ENCODE measurements around the gene NDUFS1.
"Not testable (repeated sequence)": the region's sequence is repeated elsewhere in the genome, so short reads cannot be mapped to it uniquely, and the experiment has no call there.

Gene NDUFS1

DNA sequence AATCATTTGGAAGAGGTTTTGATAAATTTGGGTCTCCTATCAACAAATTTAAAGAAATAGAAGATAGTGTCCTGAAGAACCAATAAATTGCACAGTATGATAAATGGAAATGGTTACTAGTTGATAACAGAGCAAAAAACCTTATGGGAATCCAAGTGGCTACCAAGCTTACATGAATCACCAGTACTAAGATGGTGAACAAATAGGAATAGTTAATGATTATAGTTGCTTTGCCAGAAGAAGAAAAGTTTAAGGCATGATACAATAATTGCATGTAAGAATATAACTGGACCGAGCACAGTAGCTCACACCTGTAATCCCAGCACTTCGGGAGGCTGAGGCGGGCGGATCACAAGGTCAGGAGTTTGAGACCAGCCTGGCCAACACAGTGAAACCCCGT, 53.7 kb downstream of the NDUFS1 start:
- DNase-seq (ENCODE audit: low spot score) (no peak), FAIRE-seq (no peak)

DNA sequence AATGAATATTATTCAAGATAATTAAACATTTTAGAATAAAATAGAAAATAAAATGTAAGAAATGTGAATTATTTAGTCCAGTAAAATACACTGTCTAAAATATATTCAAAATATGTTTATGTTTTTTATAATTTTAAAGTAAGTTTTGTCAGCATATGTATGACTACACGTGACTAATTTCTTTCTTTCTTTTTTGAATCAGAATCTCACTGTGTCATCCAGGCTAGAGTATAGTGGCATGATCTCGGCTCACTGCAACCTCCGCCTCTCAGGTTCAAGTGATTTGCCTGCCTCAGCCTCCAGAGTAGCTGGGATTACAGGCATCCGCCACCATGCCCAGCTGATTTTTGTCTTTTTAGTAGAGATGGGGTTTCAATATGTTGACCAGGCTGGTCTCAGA, 54.2 kb downstream of the NDUFS1 start:
- no peak for DNase-seq (ENCODE audit: low spot score)

DNA sequence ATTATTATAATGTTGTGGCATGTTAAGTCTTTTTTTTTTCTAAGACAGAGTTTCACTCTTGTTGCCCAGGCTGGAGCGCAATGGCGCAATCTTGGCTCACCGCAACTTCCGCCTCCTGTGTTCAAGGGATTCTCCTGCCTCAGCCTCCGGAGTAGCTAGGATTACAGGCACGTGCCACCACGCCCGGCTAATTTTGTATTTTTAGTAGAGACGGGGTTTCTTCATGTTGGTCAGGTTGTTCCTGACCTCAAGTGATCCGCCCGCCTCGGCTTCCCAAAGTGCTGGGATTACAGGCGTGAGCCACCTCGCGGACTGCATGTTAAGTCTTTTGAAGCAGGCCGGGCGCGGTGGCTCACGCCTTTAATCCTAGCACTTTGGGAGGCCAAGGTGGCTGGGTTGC, 60.4 kb downstream of the NDUFS1 start:
- not testable (repeated sequence) for FAIRE-seq; DNase-seq (ENCODE audit: low spot score)

More for the DNA sequence above, 54.2 kb downstream of the NDUFS1 start:
- FAIRE-seq: no peak

DNA sequence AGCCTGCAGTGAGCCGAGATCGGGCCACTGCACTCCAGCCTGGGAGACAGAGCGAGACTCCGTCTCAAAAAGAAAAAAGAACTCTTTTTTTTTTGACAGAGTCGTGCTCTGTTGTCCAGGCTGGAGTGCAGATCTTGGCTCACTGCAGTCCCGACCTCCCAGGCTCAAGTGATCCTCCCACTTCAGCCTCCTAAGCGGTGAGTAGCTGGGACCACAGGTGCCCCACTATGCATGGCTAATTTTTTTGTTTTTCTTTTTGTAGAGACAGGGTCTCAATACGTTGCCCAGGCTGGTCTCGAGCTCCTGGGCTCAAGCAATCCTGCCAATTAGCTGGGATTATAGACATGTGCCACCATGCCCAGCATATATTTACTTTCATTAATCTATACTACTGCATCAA, 60.8 kb downstream of the NDUFS1 start:
- DNase-seq (ENCODE audit: low spot score) (no peak), FAIRE-seq (no peak)

DNA sequence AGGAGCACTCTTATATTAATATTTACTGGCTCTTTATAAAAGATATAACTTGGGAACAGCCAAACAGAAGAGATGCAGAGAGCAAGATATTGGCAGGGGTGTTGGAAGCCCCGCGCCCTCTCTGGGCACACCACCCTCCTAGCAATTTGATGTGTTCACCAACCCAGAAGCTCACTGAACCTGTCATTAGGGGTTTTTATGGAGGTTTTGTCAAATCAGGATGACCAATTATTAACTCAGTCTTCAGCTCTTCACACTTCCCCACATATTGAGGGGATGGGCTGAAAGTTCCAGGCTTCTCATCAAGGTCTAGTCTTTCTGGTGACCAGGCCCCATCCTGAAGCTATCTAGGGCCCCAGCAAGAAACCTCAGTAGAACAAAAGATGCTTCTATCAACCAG, 62.4 kb downstream of the NDUFS1 start:
- no peak for FAIRE-seq
- DNase-seq (ENCODE audit: low spot score): no peak

DNA sequence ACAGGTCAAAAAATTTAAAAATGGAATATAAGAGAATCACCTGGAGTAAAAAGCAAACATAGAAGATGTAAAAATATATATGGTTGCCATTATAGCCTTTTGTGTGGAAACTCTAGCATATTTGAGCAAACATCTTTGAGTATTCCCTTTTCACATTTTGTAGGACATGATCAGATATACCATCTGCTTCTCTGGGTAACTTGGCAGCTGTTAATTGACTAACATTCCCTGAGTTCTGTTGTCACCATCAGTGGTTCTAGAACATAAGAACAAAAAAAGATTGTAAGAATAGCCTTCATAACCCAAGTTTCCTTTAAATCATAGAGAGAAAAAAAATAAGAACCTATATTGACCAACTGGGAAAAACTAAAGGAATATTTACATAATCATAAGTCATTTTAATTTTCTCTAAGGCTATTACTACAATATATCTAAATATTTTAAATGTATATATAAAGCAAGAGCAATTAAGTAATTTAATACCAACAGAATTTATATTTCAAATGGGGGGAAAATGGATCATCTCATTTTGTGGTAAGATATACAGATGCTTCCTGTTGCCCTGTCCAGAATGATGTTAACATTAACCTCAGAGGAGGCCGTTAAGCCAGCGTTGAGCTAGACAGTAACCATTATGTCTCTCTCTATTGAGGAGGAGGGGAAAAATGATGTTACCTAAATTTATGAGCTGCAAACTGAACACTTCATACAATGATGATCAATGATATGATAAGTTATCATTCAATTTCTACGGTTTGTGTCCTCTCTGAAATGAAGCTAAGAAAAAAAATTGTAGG, 63.5 kb downstream of the NDUFS1 start:
- no peak for DNase-seq (ENCODE audit: low spot score)

DNA sequence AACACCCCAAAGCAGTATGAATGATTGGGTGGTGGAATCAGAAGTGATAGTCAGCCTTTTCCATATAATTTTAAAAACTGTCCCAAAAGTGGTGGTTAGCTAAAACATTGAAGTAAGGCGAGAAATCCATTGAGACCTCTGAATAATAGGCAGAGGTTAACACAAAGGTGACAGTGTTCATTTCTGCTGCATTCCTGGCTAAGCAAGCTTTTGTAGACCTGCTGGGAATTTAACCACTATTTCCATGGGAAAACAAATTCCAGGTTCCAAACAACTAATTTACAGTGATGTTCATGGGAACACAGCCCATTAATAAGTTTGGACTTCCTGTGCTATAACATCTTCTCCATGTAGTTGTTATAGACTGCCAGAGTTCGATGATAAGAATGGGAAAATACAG, 66.9 kb downstream of the NDUFS1 start:
- DNase-seq (ENCODE audit: low spot score) (no peak), FAIRE-seq (no peak)

More for the DNA sequence above, 63.5 kb downstream of the NDUFS1 start:
- FAIRE-seq: no peak

DNA sequence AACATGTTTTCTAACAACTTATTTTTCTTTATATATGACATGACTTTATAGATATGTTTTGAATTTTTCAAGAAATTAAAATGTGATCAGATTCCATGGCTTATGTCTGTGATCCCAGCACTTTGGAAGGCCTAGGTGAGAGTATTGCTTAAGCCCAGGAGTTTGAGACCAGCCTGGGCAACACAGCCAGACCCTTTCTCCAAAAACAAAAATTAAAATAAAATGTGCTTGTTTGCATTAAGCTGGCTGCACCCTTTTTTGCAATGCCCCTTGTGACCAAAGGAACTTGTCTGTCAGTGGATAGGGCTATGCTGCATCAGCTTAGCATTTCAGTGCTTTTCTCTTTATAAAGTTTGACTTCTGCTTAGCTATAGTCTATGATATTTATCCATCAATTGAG, 71.0 kb downstream of the NDUFS1 start:
- no peak for FAIRE-seq
- no peak for DNase-seq (ENCODE audit: low spot score)

DNA sequence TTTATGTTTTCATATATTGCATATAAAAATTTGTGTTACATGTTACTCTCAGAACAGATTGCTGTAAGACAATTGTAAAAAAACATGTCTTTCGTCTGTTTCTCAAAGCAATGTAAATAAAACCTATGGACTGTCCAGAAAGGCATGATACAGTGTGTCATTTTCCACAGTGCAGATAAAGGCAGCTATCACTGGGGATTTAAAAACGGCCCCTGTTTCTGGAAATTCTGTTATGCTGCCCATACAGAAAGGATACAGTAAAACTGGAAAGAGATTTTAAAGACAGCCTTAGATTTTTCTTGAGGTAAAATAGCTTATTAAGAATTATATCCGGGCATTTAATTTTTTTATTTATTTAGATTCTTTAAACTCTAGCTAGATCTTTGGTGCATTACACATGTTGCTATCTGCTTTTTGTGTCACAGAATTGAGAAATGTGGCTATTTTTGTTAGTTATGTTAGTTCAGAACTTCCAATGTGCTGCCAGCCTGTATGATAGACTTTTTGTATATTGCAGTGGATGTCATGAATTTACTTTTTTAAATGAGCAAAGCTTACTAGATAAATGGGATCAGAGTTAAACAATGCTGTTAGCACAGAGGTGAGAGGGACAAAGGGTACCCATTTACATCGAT, 72.4 kb downstream of the NDUFS1 start:
- no peak for DNase-seq (ENCODE audit: low spot score)
- FAIRE-seq: no peak

DNA sequence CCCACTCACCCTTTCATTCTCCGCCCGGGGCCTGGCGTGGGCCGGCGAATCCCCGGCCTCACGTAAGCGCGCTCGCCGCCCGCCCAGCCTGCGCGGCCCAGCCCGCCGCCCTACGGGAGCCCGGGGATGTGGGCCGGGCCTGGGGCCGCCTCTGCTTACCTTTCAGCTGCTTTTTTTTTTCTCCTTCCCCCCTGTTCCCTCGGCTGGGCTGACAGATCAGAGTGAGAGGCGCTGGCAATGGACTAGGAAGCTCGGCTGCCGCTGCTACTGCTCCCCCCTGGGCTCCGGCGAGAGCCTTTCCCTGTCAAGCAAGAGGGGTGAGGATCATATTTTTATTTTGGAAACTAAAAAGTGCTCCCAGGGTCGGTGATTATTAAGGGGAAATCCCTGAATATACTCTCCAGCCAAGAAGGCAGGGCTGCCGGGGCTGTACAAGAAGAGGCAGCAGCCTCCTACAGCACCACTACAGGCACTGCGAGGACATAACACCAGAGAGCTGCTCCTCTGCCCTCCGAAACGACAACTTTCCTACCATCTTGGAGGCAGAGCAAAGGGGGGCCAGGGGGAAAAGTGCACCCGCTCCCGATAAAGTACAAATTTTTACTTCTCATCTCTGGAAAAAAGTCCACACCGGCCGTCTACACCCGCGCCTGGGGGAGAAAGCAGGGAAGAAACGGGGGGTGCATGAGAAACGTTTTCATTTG, 73.3 kb downstream of the NDUFS1 start, which contains the start of gene INO80D:
INO80D (minus strand) TSS at position 433 of the 704 bp plus-strand sequence. CDS start 23,158 bp downstream, outside the sequence.
- peak; percentile 83 for DNase-seq (ENCODE audit: low spot score)
- FAIRE-seq: no peak

DNA sequence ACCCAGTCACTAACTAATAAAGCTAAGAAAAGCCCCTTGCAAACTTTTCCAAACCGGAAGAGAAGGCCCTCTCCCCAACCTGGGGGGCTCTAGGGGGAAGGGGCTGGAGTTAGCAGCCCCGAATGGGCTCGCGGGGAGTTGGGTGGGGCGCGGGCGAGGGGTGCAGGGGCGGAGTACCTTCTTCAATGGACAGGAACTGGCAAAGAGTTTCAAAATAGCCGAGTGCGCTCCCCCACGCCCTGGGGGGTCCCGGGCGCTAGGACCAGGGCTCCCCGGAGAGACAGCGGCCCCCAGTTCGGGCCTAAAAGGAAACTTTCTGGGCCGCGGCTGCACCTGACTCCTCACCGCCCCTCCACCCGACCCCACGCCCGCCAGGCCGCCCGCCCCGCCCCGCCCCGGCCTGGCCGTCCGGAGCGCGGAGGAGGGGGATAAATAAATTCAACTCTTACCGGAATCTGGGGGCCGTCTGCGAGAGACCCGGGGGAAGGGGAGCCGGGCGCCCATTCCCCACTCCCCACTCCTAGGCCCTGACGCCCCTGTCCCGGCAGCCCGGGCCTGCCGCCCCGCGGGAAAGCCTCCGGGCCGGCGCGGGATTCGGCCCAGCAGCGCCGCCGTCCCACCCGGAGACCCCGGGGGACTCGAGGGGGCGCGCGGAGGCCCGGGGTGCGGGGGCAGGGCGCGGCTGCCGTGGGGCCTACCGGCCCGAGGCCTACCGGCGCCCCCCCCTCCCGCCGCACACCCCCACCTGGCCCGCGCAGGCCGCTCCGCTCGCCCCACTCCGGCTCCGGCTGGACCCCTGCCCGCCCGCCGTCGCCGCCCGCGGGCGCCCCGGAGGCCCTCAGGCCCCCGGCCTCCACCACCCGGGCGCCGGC, 74.1 kb downstream of the NDUFS1 start:
- DNase-seq (ENCODE audit: low spot score) (peak; percentile 44), FAIRE-seq (no peak)

DNA sequence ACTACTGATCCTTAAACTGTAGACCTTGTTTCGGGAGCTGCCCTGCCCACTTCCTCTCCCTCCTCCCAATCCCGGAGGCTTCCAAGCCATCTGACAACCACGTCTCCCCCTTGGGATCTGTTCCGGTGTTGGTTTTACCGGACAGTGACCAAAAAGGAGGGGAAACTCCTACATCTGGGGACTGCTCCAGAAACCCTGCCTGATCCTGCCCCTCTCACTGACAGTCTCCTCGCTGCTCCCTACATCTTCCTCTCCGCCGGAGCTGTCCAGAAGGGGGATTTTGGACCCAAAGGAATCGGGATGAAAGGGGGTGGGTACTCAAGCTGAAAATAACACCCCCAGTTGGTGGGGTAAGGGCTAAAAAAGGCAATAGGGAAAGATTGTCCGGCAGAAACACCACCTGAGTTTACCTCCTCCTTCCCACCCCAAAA, 74.8 kb downstream of the NDUFS1 start:
- peak; percentile 66 for DNase-seq (ENCODE audit: low spot score)

DNA sequence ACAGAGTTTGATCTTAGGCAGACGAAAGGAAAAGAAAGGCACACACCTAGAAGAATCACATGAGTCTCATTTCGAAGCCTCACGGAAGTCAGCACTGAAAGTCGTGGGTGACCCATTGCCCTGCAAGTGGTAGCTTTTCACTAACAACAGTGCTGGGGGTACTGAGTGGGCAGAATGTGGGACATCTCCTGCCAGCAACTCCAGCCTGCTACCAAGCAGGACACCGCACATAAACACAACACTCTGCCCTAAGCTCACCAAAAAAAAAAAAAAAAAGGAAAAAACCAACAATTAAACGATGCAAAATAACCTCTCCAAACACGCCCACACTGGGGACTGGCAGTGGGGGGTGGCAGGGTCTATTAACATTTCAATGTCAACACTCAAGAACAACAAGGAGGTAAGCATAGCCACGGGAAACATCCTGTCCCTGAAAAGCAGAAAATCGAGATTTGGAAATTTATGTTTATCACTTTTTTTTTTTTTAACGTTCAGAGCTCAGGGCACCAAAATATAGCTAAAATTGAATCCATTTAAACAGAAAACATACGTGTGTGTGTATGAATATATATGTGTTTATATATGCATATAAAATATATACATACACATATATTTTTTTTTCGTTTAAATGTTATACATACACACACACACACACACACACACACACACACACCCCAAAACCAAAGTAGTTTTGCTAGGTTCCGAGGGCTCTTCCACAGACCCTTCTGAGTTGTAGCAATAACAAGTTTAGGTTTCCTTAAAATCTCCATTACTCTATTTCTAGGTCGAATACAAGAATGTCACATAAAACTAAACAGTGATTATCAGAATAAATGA, 75.4 kb downstream of the NDUFS1 start:
- no peak for FAIRE-seq
- DNase-seq (ENCODE audit: low spot score): no peak

More for the DNA sequence above, 74.8 kb downstream of the NDUFS1 start:
- FAIRE-seq: no peak

DNA sequence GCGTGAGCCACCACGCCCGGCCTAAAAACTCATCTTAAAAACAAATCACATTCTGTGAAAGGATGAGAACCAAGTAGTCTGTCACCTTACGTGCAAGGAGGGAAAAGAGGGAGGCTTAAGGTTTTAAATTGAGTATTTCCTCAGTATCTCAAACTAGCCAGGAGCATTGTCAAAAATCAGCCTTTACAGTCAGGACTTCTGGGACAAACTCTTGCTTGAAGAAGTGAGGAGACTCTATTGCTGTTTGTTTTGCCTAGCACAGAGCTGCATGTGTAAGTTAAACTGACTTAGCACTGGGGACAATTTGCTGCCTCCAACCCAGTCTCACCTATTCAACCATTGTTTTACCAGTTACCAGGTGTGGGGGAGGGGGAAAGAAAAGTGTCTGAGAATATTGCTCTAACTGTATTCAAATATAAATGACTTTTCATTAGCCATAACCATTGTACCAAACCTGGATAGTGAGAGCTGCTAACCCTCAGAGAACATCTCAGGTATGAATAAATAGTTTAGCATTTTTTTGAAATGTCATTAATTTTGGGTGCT, 76.9 kb downstream of the NDUFS1 start:
- FAIRE-seq: no peak

DNA sequence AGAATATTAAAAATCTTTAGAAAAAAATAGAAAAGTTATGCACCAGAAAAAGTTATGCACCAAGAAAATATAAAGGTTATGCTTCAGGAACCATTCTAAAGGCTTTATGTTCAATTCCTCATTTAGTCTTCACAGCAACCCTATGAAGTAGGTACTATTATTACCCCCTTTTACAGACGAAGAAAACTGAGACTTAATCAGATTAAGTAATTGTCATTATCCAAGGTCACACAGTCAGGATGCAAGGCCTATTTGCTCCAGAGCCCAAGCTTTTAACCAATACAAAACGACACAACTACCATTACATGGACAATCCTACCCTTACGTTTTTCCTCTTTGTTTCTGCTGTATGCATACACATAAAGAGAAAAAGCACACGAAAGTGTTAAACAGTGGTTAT, 78.3 kb downstream of the NDUFS1 start:
- no peak for DNase-seq (ENCODE audit: low spot score)
- FAIRE-seq: no peak

More for the DNA sequence above, 76.9 kb downstream of the NDUFS1 start:
- no peak for DNase-seq (ENCODE audit: low spot score)

DNA sequence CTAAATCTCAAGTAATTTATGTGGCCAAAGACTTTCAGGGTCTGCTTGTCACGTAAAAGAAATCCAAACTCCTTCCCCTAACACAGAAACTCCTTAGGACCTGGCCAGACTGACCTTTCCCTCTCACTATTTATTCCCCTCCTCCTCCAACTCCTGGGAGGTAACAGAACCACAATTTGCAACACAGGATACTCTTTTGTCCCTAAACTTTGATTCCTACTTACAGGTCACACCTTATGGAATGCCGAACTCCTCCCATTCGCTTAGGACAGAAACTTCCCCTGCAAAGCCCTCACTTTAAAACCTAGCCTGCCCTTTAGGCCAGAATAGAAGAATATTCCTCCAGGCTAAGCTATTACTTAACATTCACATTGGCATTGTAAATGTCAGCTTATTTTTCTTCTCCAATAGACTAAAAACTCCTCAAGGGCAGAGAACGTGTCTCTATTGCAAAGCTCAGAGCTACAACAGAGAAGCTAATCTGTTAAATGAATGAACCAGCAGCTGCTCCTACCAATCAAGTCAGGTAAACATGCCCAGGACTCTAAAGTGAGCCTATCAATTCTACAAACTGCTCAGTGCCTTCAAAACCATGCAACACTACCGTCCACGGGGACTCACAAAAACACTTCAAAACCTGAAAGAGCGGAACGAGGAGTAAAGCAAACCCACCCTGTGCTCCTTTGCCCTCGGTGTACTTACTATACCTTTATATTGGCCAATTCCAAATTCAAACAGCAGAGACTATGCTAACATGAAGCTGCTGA, 79.4 kb downstream of the NDUFS1 start:
- DNase-seq (ENCODE audit: low spot score): no peak
- FAIRE-seq: no peak

DNA sequence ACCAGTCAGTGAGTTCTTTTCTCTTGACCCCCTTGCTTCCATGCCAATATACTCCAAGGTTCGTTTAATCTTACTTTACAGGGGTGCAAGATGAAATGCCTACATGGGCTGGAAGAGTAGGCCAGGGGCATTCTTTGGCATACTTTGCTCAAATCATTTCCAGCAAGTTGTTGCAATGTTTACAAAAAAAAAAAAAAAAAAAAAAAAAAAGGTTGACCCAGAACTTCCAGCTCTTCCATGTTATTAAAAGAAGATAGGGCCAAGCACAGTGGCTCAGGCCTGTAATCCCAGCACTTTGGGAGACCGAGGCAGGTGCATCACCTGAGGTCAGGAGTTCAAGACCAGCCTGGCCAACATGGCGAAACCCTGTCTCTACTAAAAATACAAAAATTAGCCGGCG, 81.4 kb downstream of the NDUFS1 start:
- not testable (repeated sequence) for DNase-seq (ENCODE audit: low spot score); FAIRE-seq

DNA sequence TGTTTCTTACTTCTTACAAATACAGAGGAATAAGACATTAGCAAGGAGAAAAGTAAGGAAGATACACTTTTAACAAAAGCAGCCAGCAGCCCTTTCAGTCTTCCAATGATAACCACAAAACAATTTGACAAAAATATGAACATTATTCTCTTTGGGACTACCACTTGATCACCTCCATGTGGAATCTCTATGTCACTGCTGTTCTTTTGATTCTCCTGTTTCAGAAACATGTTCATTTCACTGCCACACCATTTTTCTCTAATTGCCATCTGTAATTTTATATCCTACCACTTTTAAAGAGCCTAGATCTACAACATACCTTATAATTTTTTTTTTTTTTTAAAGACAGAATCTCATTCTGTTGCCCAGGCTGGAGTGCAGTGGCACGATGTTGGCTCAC, 84.1 kb downstream of the NDUFS1 start:
- no peak for FAIRE-seq
- no peak for DNase-seq (ENCODE audit: low spot score)

DNA sequence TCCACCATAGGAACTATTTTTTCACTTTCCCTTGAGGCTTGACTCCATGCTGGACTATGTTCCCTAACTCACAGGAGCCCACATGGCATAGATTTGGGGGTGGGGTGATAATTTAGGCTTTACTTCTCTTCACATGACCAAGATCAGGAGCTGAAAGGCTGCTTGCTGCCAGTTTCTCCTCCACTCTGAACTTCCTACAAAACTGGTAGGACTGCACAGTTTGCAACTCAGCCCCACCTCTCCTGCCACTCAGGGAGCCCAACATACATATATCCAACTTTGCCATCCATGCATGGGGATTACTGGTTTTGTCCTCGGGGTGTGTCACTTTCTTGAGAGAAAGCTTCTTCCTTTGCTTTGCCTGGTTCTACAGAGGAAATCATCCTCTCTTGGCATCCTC, 87.4 kb downstream of the NDUFS1 start:
- no peak for DNase-seq (ENCODE audit: low spot score)
- no peak for FAIRE-seq

All from urothelium cell line (cell line).